CD4-positive, alpha-beta T cell (primary cell): ENCODE measurements around the gene C5orf63. TPM values are rescaled to one million over a fixed set of nuclear protein-coding genes. Genes with fewer than 3 reads are reported as not detected.
"Not testable (repeated sequence)": the region's sequence is repeated elsewhere in the genome, so short reads cannot be mapped to it uniquely, and the experiment has no call there.

Experiments used
- ATAC-seq: fragments of 200-7000 bp; cut with Tn5 transposase; one replicate; pipeline ENCODE4 v1.10.0; 2022; ENCODE audit warnings: mild to moderate bottlenecking; ENCODE audit not compliant: poor library complexity
- CTCF ChIA-PET: fragments of 350-600 bp; sonication (Branson Sonifier 250); formaldehyde crosslinking; loops from one replicate; lab custom pipeline; 2021; ENCODE audit warnings: antibody characterized with exemption, inconsistent platforms; lab: Charles Lee
- POLR2A ChIA-PET: fragments of 350-600 bp; sonication (Branson Sonifier 250); formaldehyde crosslinking; loops from one replicate; lab custom pipeline; 2021; ENCODE audit warnings: antibody characterized with exemption, inconsistent platforms; lab: Charles Lee
- DNase-seq, 14 experiments: peaks; one replicate each; pipeline ENCODE4 v3.0.0-alpha.2; 2013 to 2020; ENCODE audit warnings: mixed read lengths in 2 of 14
- H3K27ac ChIP-seq, 2 donors: one replicate each; pipeline versions ENCODE4 v1.5.1 to v1.7.0; 2013; ENCODE audit warnings: low read length in 2 of 2, low read depth in 1 of 2, mild to moderate bottlenecking in 1 of 2
- H3K27me3 ChIP-seq, 2 experiments: 1 replicate in 1 of 2; 2 replicates in 1 of 2; pipeline versions ENCODE4 v1.6.1 to v1.7.0; 2013; ENCODE audit warnings: low read length in 2 of 2, control low read depth in 1 of 2, mild to moderate bottlenecking in 1 of 2, moderate library complexity in 1 of 2; ENCODE audit not compliant: insufficient read depth in 2 of 2, control insufficient read depth in 1 of 2
- H3K36me3 ChIP-seq: one replicate; pipeline ENCODE4 v1.6.1; 2013; ENCODE audit warnings: low read length, control low read depth; ENCODE audit not compliant: insufficient read depth
- H3K4me1 ChIP-seq: one replicate; pipeline ENCODE4 v1.6.1; 2013; ENCODE audit warnings: low read length, control low read depth; ENCODE audit not compliant: insufficient read depth
- H3K4me3 ChIP-seq: one replicate; pipeline ENCODE4 v1.5.1; 2013; ENCODE audit warnings: mild to moderate bottlenecking, low read length, moderate library complexity
- H3K9me3 ChIP-seq, 2 experiments: 1 replicate in 1 of 2; 2 replicates in 1 of 2; pipeline versions ENCODE4 v1.6.1 to v1.7.0; 2013; ENCODE audit warnings: low read length in 2 of 2, mild to moderate bottlenecking in 2 of 2, control low read depth in 1 of 2, moderate library complexity in 1 of 2; ENCODE audit not compliant: control insufficient read depth in 1 of 2, insufficient read depth in 1 of 2
- H3K27ac Mint-ChIP-seq: one replicate; pipeline ENCODE4 v1.8.0; 2020; ENCODE audit warnings: mixed read lengths
- H3K27me3 Mint-ChIP-seq: one replicate; pipeline ENCODE4 v1.8.0; 2021; ENCODE audit warnings: mixed read lengths
- H3K36me3 Mint-ChIP-seq: one replicate; pipeline ENCODE4 v1.8.0; 2021; ENCODE audit warnings: low read depth, mixed read lengths
- H3K4me1 Mint-ChIP-seq: one replicate; pipeline ENCODE4 v1.8.0; 2021; ENCODE audit warnings: low read depth, mixed read lengths
- H3K4me3 Mint-ChIP-seq: one replicate; pipeline ENCODE4 v1.8.0; 2020; ENCODE audit warnings: mild to moderate bottlenecking, mixed read lengths
- H3K9me3 Mint-ChIP-seq: one replicate; pipeline ENCODE4 v1.8.0; 2020; ENCODE audit warnings: mixed read lengths
- CTCF ChIP-seq: fragments of 200-600 bp; IDR thresholded peaks from one replicate; pipeline ENCODE4 v1.8.0; 2022; ENCODE audit warnings: antibody characterized with exemption, mild to moderate bottlenecking
- intact Hi-C, 2 experiments: fragments of 100-400 bp; cut with DNase I in 1 of 2; cut with micrococcal nuclease in 1 of 2; formaldehyde crosslinking; loops; one replicate each; pipeline versions ENCODE4 v1.15.1 to v1.9.0; 2023 to 2025; cut with DNase I, micrococcal nuclease
- total RNA-seq, 174 experiments: library from RNA in 2 of 174; stranded (reverse) in 2 of 174; gene quantifications; one replicate each; pipeline ENCODE4 v1.2.3 and lab custom pipeline; 2021 to 2026

The C5orf63 gene
- total RNA-seq, 2 experiments from 2014 or later: 5.1 to 5.7 TPM

GRCh38 chr5:127055880-127056653 lies 17.2 kb downstream of the C5orf63 start:
- Mint-ChIP-seq H3K27ac (no peak overlapping the region), H3K27me3 (no peaks in the 10 kb centered on the region), H3K36me3 (peaks cover 85% of the 10 kb centered on the region), H3K9me3 (no peaks in the 10 kb centered on the region), H3K4me1 (no peaks in the 10 kb centered on the region), H3K4me3 (no peak overlapping the region)
- TF ChIP-seq CTCF: no peak
- no peak overlapping the region for H3K4me3 ChIP-seq
- peaks cover 9% of the 10 kb centered on the region for H3K36me3 ChIP-seq
- ChIA-PET POLR2A (no interaction called here), CTCF (no interaction called here)
- H3K27me3 ChIP-seq: no peaks in the 10 kb centered on the region
- intact Hi-C loops: no loop called here
- DNase-seq (no peak), ATAC-seq (no peak)
- H3K27ac ChIP-seq: no peak overlapping the region
- no peaks in the 10 kb centered on the region for H3K9me3 ChIP-seq
- no peaks in the 10 kb centered on the region for H3K4me1 ChIP-seq

GRCh38 chr5:127053551-127053950 lies 19.8 kb downstream of the C5orf63 start:
- H3K4me3 Mint-ChIP-seq, H3K36me3 ChIP-seq, H3K4me1 ChIP-seq, DNase-seq, H3K27me3 Mint-ChIP-seq, H3K4me3 ChIP-seq, H3K9me3 Mint-ChIP-seq, H3K27ac ChIP-seq, H3K4me1 Mint-ChIP-seq, H3K27me3 ChIP-seq, H3K9me3 ChIP-seq, POLR2A ChIA-PET, H3K27ac Mint-ChIP-seq, ATAC-seq, intact Hi-C loops, CTCF ChIA-PET: not testable (repeated sequence)
- peaks cover 78% of the 10 kb centered on the region for H3K36me3 Mint-ChIP-seq

GRCh38 chr5:127053049-127053448 lies 20.3 kb downstream of the C5orf63 start:
- Mint-ChIP-seq H3K9me3 (no peaks in the 10 kb centered on the region), H3K4me3 (no peak overlapping the region), H3K4me1 (no peaks in the 10 kb centered on the region), H3K36me3 (peaks cover 72% of the 10 kb centered on the region), H3K27me3 (no peaks in the 10 kb centered on the region), H3K27ac (no peak overlapping the region)
- TF ChIP-seq CTCF: no peak
- DNase-seq: no peak
- peaks cover 9% of the 10 kb centered on the region for H3K36me3 ChIP-seq
- H3K4me3 ChIP-seq: no peak overlapping the region
- ATAC-seq: no peak
- ChIA-PET CTCF (no interaction called here), POLR2A (no interaction called here)
- no peaks in the 10 kb centered on the region for H3K9me3 ChIP-seq
- H3K4me1 ChIP-seq: no peaks in the 10 kb centered on the region
- H3K27ac ChIP-seq: no peak overlapping the region
- no peaks in the 10 kb centered on the region for H3K27me3 ChIP-seq
- intact Hi-C loops: no loop called here

GRCh38 chr5:127051591-127051990 lies 21.7 kb downstream of the C5orf63 start:
- intact Hi-C loops: no loop called here
- no peak overlapping the region for H3K27ac ChIP-seq
- no peak overlapping the region for H3K4me3 ChIP-seq

More at GRCh38 chr5:127051591-127051990, 21.7 kb downstream of the C5orf63 start:
- Mint-ChIP-seq H3K9me3 (no peaks in the 10 kb centered on the region), H3K27me3 (no peaks in the 10 kb centered on the region), H3K36me3 (peaks cover 64% of the 10 kb centered on the region), H3K27ac (no peak overlapping the region), H3K4me3 (no peak overlapping the region), H3K4me1 (no peaks in the 10 kb centered on the region)
- ChIA-PET CTCF (no interaction called here), POLR2A (no interaction called here)
- no peak for ATAC-seq
- Histone ChIP-seq H3K36me3 (peaks cover 9% of the 10 kb centered on the region), H3K4me1 (no peaks in the 10 kb centered on the region), H3K27me3 (no peaks in the 10 kb centered on the region), H3K9me3 (no peaks in the 10 kb centered on the region)
- TF ChIP-seq CTCF: no peak
- DNase-seq: no peak
